ENCODE measurements around the gene AMIGO2. TPM values are rescaled to one million over a fixed set of nuclear protein-coding genes. Genes with fewer than 3 reads are reported as not detected.

AMIGO2 gene
- total RNA-seq, 4 donors from 2014 or later: 2.1 to 4.5 (median 3.7) TPM

DNA sequence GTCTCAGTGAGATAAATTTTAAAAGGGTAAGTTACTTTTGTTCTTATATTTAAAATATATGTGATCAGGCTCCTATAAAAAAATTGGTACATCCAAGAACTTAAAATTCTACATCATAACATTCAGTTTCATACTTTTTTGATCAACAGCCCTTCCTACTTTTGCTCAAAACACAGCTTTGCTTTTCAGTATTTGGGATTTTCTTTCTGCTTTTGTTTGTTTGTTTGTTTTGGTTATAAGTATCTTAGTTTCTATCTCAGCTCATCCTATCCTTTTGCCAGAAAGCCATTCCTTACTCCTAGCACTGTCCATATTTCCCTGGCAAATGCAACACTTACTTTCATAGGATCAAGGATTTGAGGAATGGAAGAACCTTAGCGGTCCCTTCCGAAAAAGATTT lies 5.0 kb downstream of the AMIGO2 start:
- WGBS: 98% methylated on average over 2 of the region's 2 CpGs

GRCh38 chr12:47073951-47074350 lies 5.8 kb downstream of the AMIGO2 start:
- H3K36me3 ChIP-seq: no peaks in the 10 kb centered on the region
- intact Hi-C loops (cut with DNase I): no loop called here
- WGBS: 83% methylated on average over 3 of the region's 3 CpGs
- peaks cover 4 to 19% (median 17%) of the 10 kb centered on the region in 4 donors for H3K4me1 ChIP-seq
- no peaks in the 10 kb centered on the region for H3K27me3 ChIP-seq
- no peak overlapping the region for H3K4me3 ChIP-seq
- H3K27ac ChIP-seq (replicated peaks in 1 of 4): no peak overlapping the region
- no peak for TF ChIP-seq CTCF (IDR thresholded peaks at IDR 0.05)
- TF ChIP-seq POLR2AphosphoS5 (IDR thresholded peaks at IDR 0.05): no peak
- no peak for TF ChIP-seq EP300 (IDR thresholded peaks at IDR 0.05)
- TF ChIP-seq POLR2A (IDR thresholded peaks at IDR 0.05; ENCODE audit: low read depth): no peak
- no peaks in the 10 kb centered on the region for H3K9me3 ChIP-seq
- no peak for DNase-seq (ENCODE audit: extremely low spot score)

More for the DNA sequence above, 5.0 kb downstream of the AMIGO2 start:
- Histone ChIP-seq H3K36me3 (no peaks in the 10 kb centered on the region), H3K27me3 (no peaks in the 10 kb centered on the region), H3K27ac (replicated peaks in 1 of 4) (no peak overlapping the region), H3K9me3 (no peaks in the 10 kb centered on the region), H3K4me3 (no peak overlapping the region), H3K4me1 (peaks cover 6 to 22% (median 19%) of the 10 kb centered on the region in 4 donors)
- TF ChIP-seq CTCF (IDR thresholded peaks at IDR 0.05): no peak
- no peak for TF ChIP-seq POLR2A (IDR thresholded peaks at IDR 0.05; ENCODE audit: low read depth)
- no peak for TF ChIP-seq POLR2AphosphoS5 (IDR thresholded peaks at IDR 0.05)
- no peak for TF ChIP-seq EP300 (IDR thresholded peaks at IDR 0.05)
- DNase-seq (ENCODE audit: extremely low spot score): no peak
- intact Hi-C loops (cut with DNase I): no loop called here

DNA sequence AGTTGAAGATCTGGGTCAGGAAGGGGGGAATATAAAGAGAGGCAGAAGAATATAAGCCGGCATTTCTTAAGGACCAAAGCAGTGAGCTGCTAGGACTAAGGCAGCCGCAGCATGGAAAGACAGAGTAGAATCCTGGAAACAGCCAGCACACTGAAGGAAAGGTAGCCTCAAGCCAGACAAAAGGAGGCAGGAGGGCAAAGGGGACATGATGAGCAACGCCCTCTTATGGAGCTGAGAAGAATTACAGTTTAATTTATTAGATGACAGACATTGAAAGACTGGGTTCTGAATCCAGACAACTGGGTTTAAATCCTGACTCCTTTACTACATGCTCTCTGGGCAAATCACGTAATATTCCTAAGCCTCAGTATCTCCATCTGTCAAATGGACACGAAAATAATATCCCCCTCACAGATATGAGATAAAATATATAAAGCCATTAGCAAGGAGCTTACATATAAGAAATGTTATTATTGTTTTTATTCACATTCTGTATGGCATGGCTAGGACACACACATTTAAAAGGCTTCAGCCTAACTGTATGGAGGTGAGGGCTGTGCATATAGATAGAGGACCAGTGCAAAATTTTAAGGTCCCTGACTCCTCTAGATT lies 8.4 kb downstream of the AMIGO2 start:
- no peaks in the 10 kb centered on the region for H3K36me3 ChIP-seq
- no peak overlapping the region for H3K27ac ChIP-seq (replicated peaks in 1 of 4)
- H3K4me3 ChIP-seq: no peak overlapping the region
- peaks cover 0 to 14% (median 5%) of the 10 kb centered on the region in 4 donors for H3K4me1 ChIP-seq
- H3K27me3 ChIP-seq: no peaks in the 10 kb centered on the region
- no peak for DNase-seq (ENCODE audit: extremely low spot score)
- 62% methylated on average over 5 of the region's 5 CpGs for WGBS
- no peaks in the 10 kb centered on the region for H3K9me3 ChIP-seq
- intact Hi-C loops (cut with DNase I): no loop called here
- TF ChIP-seq CTCF (IDR thresholded peaks at IDR 0.05) (peak in 1 of 3 experiments; percentile 31), EP300 (IDR thresholded peaks at IDR 0.05) (no peak)

- Histone ChIP-seq H3K36me3 (no peaks in the 10 kb centered on the region), H3K27me3 (no peaks in the 10 kb centered on the region), H3K27ac (replicated peaks in 1 of 4) (no peak overlapping the region), H3K4me3 (no peak overlapping the region), H3K9me3 (no peaks in the 10 kb centered on the region), H3K4me1 (peaks cover 0 to 20% (median 12%) of the 10 kb centered on the region in 4 donors)
- TF ChIP-seq EP300 (IDR thresholded peaks at IDR 0.05): no peak
- no peak for TF ChIP-seq CTCF (IDR thresholded peaks at IDR 0.05)
- no peak for TF ChIP-seq POLR2AphosphoS5 (IDR thresholded peaks at IDR 0.05)
- no peak for TF ChIP-seq POLR2A (IDR thresholded peaks at IDR 0.05; ENCODE audit: low read depth)
- intact Hi-C loops (cut with DNase I): no loop called here
- DNase-seq (ENCODE audit: extremely low spot score): no peak
- WGBS: 70% methylated on average over 1 of the region's 1 CpG
Measured at GRCh38 chr12:47070310-47070709, 9.4 kb downstream of the AMIGO2 start.

- intact Hi-C loops (cut with DNase I): no loop called here
- H3K27me3 ChIP-seq: no peaks in the 10 kb centered on the region
- no peaks in the 10 kb centered on the region for H3K36me3 ChIP-seq
- no peak for DNase-seq (ENCODE audit: extremely low spot score)
- WGBS: 89% methylated on average over 5 of the region's 6 CpGs
- no peaks in the 10 kb centered on the region for H3K9me3 ChIP-seq
- H3K27ac ChIP-seq (replicated peaks in 1 of 4): no peak overlapping the region
- no peak overlapping the region for H3K4me3 ChIP-seq
- peaks cover 0 to 20% (median 12%) of the 10 kb centered on the region in 4 donors for H3K4me1 ChIP-seq
- TF ChIP-seq POLR2A (IDR thresholded peaks at IDR 0.05; ENCODE audit: low read depth) (no peak), EP300 (IDR thresholded peaks at IDR 0.05) (no peak), POLR2AphosphoS5 (IDR thresholded peaks at IDR 0.05) (no peak), CTCF (IDR thresholded peaks at IDR 0.05) (no peak)
Measured at GRCh38 chr12:47068539-47068938, 11.2 kb downstream of the AMIGO2 start.

All from esophagus muscularis mucosa (tissue), 4 donors.